GM18505 (cell line): ENCODE data around the gene GPHA2.

Experiments used
- ATAC-seq: cut with Tn5 transposase; IDR thresholded peaks from one replicate; pipeline ENCODE4 v1.9.1; 2021; ENCODE audit not compliant: unreplicated experiment
- POLR2A ChIP-seq: IDR thresholded peaks from 4 replicates; pipeline ENCODE4 v1.6.1; 2011; ENCODE audit warnings: borderline replicate concordance; ENCODE audit not compliant: insufficient read depth, insufficient read length; ENCODE audit errors: extremely low read depth

GPHA2 gene

DNA sequence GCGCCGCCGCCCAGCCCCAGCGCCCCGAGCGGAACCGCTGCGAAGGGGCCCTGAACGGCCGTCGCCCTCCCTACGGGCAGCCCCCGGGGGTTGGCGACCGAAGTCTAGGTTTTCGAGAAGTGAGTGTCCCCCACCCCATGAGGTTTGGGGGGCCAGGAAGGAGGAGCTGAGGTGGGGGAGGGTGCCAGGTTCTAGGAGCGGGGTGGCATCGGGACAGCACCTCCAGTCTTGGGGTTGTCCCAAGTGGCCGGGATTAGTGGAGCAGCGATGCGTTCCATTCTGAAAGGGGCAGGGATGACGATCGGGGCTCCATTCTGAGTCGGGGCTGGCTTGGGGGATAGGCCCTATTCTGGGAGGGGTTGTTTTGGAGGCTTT is 10.8 kb downstream of the GPHA2 start:
- ATAC-seq: no peak
- no peak for TF ChIP-seq POLR2A

DNA sequence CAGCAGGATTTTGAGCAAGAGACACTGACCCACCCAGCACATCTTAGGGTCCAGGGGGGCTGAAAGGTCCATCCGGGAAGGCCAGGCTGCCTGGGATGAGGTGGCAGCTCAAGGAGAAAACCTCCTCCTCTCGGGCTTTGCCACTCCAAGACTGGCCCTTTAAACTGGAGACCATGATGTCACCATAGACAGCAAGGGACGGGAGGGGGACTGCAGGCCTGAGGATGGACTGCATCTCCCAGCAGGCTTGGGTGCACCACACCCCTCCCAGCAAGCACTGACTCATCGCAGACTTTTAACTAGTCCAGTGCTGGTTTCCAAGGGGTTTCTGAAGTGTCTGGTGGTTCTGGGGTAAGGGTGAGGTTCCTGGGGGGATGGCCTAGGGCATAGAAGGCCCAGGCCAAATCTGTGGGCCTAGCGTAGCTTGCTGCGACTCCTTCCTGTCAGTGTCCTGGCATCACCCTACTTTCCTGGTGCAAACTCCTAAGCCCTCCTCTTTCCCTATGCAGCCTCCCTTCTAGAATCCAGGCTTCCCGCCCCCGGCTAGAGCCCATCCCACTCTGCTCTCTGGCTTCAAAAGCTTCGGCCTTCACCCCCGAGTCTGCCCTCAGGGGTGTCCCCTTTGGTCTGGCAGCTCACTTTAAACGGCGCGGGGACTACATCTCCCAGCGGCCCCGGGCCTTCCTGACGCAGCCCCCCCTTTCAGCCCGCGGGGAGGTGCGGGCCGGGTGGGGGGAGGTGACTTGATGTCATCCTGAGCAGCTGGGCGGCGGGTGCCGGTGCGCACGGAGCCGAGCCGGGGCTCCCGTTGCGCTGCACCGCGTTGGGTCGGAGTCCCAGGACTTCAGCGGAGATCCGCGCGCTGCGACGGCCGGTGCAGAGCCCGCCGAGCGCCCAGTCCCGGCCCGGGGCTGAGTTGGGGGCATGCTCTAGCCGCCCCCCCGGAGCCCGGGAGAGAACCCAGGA is 11.5 kb downstream of the GPHA2 start, which contains the start of gene PPP2R5B:
PPP2R5B (plus strand) TSS at position 746 of the 966 bp plus-strand sequence. CDS start 1,046 bp downstream, outside the sequence.
- peak; percentile 65 for ATAC-seq
- no peak for TF ChIP-seq POLR2A

DNA sequence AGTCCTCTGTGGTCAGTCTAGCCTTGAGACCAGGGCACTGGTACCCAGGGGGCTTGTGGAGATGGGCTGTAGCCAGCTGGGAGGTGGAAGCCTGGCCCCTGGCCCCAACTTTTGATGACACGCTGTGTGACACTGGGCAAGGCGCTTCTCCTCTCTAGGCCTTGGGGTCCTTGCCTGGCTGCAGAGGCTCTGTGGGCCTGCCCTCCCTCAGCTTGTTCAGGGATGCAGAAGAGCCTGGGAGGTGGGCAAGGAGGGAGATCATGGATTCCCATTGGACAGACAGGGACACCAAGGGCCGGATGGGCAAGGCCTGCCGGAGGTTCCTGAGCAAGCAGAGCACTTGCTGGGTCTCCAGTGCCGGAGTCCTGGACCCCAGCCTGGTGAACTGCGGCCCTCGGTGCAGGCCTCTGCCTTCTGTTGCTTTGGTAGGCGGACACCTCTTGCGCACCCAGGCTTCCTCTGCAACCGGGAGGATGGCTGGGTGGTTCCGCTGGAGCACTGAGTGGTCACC is 12.5 kb downstream of the GPHA2 start:
- TF ChIP-seq POLR2A: no peak
- ATAC-seq: no peak

DNA sequence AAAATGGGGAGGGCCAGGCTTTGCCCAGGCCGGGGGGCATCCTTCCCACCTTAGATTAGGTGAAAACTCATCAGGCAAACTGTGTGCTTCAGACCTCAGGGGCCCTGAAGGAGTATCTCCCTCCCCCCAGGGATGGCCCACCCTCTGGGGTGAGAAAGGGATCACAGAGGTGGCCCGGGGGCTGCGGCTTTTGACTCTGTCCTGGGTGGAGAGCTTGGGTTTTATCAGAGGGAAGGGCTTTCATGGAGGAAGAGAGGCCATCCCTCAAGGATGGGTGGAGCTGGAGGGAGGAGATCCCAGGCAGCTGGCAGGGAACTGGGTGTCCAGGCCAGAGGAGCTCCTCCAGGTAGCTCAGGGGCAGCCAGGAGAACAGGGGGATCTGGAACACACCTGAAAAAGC is 14.3 kb downstream of the GPHA2 start:
- TF ChIP-seq POLR2A: no peak
- ATAC-seq: no peak

DNA sequence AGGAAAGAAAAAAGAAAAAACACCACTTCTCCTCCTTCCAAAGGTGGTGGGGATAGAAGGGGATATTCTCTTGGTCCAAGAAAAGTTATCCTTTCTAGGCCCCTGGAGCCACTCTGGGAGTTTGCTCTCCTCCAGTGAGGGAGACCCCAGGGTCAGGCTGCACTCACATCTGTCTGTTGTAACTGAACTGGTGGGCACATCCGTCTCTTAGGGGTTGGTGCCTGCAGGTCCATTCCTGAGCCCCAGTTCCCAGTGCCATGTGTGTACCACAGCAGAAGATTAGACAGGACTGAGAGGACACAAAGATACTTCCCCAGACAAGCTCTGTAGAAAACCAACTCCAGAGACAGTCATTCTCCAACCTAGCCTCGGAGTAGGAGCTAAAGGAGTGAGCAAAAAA is 15.6 kb downstream of the GPHA2 start:
- no peak for ATAC-seq

DNA sequence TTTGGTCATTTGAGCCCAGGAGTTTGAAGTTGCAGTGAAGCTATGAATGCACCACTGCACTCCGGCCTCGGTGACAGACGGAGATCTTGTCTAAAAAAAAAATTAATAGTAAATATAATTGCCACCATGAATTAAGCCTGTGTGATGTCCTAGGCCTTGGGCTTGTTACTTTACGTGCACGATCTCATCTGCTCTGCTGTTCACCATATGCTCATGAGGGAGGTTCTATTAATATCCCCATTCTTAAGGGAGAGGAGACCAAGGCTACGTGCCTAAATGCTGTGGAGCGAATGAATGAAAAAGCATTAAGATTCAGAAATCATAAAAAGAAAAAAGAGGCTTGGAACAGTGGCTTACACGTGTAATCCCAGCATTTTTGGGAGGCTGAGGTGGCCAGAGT is 16.1 kb downstream of the GPHA2 start:
- ATAC-seq: no peak
- TF ChIP-seq POLR2A: no peak

More for the DNA sequence above, 15.6 kb downstream of the GPHA2 start:
- no peak for TF ChIP-seq POLR2A

DNA sequence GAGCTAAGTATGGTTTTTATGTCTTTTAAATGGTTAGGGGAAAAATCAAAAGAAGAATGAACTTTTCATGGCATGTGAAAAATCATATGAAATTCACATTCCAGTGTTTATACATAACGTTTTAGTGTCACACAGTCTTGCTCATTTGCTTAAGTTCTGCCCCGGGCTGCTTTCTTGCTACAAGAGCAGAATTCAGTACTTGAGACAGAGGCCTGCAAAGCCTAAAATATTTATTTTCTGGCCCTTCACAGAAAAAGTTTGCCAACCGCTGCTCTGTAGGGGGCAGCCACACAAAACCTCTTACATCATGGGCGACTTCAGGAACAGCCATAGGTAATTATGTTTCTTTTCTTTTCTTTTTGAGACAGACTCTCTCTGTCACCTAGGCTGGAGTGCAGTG is 17.7 kb downstream of the GPHA2 start:
- ATAC-seq: no peak
- no peak for TF ChIP-seq POLR2A

DNA sequence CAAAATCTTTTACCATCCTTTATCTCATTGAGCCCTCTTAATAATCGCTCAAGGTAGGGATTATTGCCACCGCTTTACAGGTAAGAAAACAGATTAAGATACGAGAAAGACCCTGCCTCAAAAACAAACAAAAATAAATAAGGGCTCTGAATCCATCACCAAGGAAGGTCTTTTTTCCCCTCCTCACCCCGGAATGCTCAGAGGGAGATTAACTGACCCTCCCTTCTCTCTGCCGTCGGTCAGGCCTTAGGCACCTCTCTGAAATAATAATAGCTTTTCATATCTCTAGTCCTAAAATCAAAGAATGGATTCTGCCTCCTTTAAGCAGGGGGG is 18.1 kb downstream of the GPHA2 start:
- no peak for ATAC-seq

DNA sequence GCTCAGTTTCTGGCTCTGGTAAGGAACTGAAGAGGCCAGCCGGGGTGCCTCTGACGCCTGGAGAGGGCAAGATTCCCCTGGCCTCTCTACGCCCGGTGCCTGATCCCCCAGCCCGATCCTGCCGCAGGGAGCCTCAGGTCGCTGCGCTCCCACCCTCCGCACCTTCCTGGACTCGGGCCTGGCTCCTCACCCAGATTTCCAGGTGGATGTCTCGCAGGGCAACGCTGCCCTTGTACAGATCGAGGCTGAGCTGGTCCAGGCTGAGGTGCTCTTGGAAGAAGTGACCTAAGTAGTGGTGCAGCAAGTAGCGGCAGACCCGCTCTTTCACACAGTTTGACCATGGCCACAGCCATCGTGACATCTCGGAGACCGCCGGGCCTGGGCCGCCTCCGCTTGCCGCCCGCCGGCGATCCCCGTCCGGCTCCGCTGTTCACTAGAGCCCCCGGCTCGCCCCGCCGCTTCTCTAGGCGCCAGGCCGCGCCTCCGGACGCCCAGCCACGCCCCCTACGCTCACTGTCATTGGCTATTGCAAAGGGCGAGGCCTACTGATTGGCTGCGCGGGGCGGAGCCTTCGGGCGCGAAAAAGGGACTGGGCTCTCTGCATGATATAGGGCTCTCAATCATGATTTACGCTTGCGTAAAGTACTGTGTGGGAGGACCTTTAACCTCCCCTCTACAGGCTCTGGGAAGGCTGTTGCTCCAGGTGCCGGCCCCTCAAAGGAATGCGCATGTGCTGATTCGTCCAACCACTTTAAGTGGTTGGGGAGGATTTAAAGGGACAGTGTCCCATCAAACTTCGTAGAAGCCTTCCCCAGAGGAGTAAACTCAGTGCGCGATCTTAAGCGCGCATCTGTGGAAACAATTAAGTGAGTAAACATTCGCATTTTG is 18.7 kb downstream of the GPHA2 start, which contains the start of gene ATG2A:
ATG2A (minus strand) TSS at position 435 of the 888 bp plus-strand sequence; CDS start at position 361, 74 bp downstream.
- peak; percentile 71 for TF ChIP-seq POLR2A
- peak; percentile 87 for ATAC-seq

More for the DNA sequence above, 18.1 kb downstream of the GPHA2 start:
- TF ChIP-seq POLR2A: no peak

DNA sequence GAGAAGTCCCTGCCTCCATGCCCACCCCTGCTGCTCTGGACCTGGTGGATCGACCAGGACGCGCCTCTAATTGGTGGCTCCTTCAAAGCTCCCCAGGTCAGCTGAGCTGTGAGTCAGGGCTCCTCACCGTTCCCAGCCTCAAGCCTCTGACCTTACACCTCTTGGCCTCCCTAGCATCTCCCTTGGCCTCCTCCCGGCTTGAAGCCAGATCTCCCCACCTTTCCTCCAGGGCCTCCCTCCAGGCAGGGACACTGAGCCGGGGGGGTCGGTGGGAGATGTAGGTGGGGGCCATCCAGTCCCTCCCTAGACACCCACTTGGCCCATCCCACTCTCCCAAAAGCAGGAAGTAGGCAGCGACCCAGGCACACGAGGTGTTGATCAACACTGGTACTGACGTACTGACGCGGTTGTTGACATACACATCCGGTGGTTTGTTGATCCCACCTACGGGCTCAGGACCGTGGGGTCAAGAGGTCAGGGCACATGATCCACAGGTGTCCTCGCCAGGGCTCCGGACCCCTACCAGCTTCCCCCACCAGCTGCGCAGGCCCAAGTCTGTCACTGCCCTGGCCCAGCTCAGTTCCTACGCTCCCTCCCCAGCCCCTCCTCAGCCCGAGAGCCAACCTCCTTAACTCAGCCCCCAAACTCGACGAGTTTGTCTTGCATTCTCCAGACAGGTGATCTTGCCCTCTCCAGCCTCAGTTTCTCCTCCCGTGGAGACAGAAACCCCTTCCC is 19.5 kb downstream of the GPHA2 start:
- no peak for TF ChIP-seq POLR2A
- peak; percentile 11 for ATAC-seq

DNA sequence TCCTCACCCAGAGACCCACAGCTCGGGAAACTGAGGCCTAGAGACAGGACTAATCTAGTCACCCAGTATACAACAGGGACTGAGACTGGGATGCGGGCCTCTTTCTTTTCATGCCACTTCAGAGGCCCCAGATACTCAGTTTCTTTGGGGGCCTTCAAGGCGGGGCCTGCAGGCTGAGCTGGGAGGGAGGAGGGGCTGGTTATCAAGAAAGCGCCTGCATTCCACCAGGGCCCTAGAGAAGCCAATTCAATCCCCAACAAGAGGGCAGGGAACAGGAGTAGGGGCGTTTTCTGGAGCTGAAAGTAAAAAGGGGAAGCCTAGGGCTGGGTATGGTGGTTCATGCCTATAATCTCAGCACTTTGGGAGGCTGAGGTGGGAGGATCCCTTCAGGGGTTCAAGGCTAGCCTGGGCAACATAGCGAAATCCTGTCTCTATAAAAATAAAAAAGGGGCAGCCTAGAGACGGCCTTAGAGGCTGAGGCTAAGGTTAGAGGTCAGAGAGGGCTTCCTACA is 20.3 kb downstream of the GPHA2 start:
- no peak for TF ChIP-seq POLR2A
- ATAC-seq: no peak

DNA sequence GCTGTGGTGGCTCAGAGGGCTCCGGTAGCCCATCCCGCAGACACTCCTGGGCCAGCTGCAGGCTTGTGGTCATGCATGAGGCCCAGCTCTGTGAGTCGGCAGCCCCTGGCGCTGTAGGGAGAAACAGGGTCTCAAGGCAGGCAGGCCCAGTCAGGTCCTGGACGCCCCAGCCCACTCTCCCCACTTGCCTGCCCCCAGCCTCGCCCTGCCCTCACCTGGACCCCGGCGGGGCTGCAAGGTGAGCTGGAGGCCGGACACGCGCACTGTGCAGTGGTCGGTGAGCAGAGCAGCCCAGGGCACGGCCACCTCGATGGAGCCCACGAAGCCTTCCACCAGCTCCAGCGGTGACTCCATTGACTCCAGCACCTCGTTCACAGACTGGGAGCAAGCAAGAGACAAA is 21.6 kb downstream of the GPHA2 start:
- no peak for TF ChIP-seq POLR2A
- ATAC-seq: no peak

DNA sequence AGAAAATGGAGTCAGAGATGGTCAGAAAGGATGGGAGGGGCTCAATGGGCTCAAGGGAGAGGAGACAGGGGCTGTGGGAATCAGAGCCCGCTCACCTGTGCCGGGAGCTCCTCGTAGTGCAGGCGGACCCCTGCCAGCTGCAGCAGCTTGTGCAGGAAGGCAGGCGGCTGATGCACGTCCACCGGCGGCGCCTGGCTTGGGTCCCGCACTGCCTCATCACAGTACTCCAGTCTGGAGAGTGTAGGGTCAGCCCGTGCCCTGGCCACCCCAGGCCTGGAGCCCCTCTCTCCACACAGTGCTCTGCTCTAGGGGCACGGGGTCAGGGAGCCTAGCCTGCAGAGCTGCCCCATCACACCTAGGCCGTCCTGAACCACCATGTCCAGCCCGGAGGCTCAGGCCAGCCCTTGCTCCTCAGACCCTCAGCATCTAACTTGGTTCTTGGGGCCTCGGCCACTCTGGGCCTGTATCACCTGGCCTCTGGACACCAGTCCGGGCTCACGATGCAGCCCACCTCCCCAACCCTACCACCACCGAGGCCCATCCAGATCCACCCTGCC is 22.4 kb downstream of the GPHA2 start:
- no peak for TF ChIP-seq POLR2A

DNA sequence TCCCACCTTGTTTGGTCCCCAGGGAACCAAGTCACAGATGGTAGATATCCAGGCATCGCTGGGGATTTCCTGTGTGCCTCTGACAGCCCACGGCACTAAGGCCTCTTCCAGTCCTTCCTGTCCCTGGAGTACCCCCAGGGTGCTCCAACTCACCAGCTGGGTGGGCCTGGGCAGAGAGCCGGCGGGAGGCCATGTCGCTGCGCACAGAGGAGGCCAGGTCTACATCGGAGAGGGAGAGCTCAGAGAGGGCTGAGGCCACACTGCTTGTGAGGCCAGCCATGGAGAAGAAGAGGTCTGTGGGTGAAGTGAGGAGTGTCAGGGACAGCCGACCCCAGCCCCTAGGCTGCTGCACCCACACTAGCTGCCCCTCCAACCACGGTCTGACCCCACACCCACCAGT is 24.0 kb downstream of the GPHA2 start:
- no peak for TF ChIP-seq POLR2A

More for the DNA sequence above, 22.4 kb downstream of the GPHA2 start:
- no peak for ATAC-seq

More for the DNA sequence above, 24.0 kb downstream of the GPHA2 start:
- no peak for ATAC-seq
